Measurements from ENCODE around the gene CPN1.
"Not testable (repeated sequence)": the region's sequence is repeated elsewhere in the genome, so short reads cannot be mapped to it uniquely, and the experiment has no call there.

- not testable (repeated sequence) for TF ChIP-seq EZH2 (IDR thresholded peaks at IDR 0.05; ENCODE audit: insufficient read depth, poor library complexity, severe bottlenecking); EZH2phosphoT487 (IDR thresholded peaks at IDR 0.05; ENCODE audit: insufficient read depth, low read depth)
Measured at GRCh38 chr10:100086708-100087107, 5.0 kb upstream of the CPN1 start.
